Stimulated activated CD4-positive, alpha-beta T cell treated with anti-CD3 and anti-CD28 coated beads, TNF-alpha, amount 100 ng/mL, for 24 hours (primary cell): ENCODE measurements around the gene CHRNB1.

Experiments
- DNase-seq, 3 experiments: peaks; one replicate each; pipeline ENCODE4 v3.0.0-alpha.2; 2020; ENCODE audit warnings: low read depth in 3 of 3

Gene CHRNB1, protein sequence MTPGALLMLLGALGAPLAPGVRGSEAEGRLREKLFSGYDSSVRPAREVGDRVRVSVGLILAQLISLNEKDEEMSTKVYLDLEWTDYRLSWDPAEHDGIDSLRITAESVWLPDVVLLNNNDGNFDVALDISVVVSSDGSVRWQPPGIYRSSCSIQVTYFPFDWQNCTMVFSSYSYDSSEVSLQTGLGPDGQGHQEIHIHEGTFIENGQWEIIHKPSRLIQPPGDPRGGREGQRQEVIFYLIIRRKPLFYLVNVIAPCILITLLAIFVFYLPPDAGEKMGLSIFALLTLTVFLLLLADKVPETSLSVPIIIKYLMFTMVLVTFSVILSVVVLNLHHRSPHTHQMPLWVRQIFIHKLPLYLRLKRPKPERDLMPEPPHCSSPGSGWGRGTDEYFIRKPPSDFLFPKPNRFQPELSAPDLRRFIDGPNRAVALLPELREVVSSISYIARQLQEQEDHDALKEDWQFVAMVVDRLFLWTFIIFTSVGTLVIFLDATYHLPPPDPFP

GRCh38 chr17:7444682-7445618, at the start of gene CHRNB1:
Gene CHRNB1, plus strand, starts transcription at chr17:7445061. Its CDS starts 67 bp downstream, at chr17:7445128.
- DNase-seq, result no peak

DNA sequence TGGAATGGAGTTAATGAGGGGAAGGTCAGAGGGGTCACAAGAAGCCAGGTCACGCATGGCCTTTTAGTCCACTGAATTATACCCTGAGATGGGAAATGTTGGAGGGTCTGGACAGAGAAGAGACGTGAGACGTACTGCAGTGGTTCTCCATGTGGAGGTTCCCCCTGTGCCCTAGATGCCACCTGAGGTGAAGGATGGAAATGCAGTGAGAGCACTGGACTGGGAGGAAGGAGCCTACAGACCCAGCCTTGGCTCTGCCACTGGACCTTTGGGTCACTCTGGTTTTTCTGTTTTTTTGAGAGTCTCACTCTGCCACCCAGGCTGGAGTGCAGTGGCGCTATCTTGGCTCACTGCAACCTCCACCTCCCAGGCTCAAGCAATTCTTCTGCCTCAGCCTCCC, 48.7 kb upstream of the CHRNB1 start:
- DNase-seq, result no peak

DNA sequence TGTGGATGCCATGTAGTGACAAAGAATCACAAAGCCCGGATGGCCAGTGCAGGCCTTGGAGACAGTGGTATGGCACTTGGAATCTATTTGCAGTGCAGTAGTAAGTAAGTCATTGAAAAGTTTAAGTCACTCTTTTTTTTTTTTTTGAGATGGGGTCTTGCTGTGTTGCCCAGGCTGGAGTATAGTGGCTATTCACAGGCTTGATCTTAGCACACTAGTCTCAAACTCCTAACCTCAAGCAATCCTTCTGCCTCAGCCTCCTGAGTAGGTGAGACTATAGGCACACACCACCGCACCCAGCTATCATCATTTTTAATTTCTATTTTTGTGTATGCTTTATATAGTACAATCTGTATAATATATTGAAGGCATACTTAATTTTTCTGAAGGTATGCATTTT, 46.2 kb upstream of the CHRNB1 start:
- no peak for DNase-seq

DNA sequence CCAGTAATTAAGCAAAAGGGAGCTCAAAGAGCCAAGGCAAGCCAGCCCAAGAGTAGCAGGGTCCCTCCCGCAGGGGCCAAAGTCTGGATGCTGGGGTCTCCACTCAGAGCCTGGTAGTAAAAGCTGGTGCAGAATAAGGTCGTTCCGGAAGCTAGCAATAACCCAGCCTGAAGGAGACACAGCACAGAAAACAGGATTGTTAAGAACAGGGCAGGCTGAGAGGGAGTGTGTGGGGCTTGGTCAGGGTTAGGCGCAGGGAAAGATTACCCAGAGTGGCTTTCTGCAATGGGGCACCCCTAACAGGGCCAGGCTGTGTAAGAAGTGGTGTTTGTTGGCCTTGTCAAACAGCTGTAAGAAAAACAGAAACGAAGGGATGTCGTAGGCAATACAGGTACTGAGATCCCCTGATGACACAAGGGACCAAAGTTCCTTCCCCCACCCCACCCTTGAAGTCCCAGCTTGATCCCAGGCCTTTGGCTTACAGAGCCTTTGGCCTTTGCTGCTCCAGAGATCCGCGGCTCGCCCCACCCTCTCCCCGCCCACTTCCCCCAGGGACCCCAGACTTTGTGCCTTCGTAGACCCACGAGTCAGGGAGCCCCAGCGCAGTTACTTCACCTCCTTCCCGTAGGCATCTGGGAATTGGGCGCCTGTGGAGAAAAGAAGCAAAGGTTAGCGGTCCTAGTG, 41.7 kb upstream of the CHRNB1 start:
- no peak for DNase-seq

GRCh38 chr17:7403727-7403976, 41.2 kb upstream of the CHRNB1 start:
- DNase-seq, result no peak

DNA sequence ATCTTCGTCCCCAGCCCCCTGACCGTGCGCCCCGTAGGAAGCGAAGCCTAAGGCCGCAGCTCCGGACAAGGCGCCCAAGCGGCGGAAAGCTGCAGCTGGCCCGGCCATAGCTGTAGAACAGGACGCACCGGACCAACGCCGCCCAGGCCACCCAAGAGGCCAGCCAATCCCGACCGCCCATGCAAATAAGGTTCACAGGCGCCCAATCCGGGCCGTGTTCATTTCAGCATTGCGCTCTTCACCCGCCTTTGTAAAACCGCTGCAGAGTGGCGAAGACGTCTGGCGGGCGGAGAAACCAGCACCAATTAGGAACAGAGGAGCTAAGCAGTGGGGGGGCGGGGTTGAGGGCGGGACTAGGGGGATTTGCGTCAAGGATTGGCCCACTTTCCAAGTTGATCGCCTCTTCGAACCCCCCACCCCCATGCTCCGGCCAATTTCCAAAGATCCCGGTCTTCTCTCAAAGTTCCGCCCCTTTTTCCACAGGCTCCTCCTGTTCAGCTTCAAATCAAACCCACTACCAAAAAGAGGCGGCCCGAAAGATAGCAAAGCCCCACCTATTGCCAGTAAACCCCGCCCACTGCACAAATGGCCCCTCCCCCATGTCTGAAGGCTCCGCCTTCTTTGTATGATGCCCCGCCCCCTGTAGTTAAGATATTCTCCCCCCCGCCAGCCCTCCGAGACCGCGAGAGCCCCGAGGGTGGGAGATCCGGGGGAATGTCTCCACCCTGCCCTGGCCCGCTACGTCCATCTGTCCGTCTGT, 40.7 kb upstream of the CHRNB1 start, which contains the start of gene TMEM256:
Gene TMEM256 (minus strand): TSS at position 121 of the 760 bp plus-strand sequence. CDS start 13 bp downstream, at position 108.
- DNase-seq, result peak; percentile 87 to 97 (median 94)

DNA sequence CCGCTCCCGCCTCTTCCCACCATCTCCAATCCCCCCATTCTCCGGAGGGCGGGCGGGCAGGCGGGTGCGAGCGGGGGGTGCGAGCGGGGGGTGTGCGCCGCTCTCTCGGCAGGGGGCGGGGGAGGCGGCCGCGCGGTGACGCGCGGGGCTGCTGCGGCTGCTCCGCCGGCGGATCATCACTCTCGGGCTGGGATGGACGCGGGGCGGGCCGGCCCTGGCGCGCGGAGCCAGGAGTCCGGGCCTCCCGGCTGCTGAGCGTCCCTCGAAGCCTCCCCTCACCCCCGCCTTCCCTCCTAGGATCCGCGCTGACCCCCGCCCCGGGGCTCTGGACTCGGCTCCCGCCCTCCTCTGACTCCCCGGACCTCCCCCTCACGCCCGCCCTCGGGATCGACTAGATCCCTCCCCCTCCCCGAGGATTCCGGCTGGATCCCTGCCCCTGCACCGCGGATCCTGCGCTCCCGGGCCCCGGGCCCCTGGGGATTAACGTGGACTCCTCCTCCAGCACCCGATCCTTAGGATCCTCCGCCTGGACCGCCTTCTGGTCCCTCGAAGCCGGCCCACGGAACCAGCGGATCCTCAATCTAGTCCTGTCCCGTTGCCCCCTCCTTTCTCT, 40.0 kb upstream of the CHRNB1 start:
- peak in 1 of 3 experiments; percentile 63 for DNase-seq

DNA sequence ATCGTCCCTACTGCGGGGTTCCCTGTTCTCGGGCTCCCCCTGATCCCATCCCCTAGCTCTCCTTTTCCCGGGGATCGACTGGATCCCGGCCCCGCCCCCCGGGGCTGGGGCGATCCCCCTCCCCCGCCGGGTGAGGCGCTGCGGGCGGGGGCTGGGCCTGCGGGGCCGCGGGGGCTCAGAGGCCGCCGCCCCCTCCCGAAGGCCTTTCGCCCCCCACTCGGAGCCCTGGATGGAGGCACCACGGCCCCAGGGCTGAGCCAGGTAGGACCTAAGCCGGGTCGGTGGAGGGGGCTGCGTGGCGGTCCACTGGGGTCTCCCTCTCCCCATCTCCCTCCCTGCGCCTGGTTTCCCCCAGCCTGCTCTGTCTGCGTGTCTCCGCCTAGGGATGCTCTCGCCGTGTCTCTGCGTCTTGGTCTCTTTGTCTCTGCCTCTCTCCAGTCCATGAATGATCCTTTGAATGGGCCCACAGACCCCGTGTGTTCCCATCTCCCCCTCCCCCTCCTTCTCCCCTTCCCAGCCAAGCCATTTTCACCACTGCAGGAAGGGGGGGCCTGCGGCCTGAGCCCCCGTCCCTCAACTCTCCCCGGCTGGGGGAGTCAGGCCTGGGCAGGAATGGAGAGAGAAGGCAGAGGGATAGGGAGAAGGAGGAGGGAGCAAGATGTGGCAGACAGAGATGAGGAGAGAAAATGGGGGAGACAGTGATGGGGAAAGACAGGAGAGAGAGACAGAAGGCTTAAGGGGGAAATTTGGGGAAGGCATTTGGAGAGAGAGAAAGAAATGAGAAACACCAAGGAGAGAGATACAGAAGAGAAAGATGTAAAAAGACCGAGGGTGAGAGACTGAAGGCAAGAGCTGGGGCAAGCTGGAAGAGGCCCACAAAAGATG, 39.3 kb upstream of the CHRNB1 start:
- DNase-seq, result no peak

DNA sequence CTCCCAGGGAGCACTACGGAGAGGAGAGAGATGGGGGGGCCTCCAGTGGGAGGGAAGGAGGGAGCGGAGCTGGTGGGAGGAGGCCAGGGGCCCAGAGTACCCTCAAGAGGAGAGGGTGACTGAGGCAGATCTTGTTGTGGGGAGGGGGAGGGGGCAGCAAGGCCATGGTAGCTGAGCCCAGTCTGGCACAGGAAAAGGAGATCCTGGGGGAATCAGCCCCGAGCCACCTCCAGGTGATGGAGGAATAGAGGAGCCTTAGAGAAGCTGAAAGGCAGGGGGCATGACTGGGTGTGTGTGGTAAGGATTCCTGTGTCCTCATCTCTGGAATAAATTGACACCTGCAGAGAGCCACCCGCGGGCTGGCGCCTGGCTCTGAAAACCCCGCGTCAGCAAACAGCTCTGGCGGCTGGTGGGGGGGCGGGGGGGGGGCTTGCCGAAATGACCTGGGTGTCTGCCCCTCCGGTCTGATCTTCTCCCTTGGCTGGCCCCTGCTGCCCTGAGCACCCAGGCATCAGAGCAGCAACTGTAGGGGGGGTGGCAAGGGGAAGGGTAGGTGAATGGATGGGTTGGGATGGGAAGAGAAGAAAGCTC, 38.5 kb upstream of the CHRNB1 start:
- DNase-seq, result no peak

- no peak for DNase-seq
Measured at GRCh38 chr17:7407082-7407481, 37.8 kb upstream of the CHRNB1 start.

- no peak for DNase-seq
Measured at GRCh38 chr17:7407485-7408251, 37.2 kb upstream of the CHRNB1 start, which contains the start of gene NLGN2. Gene NLGN2, plus strand, starts transcription at chr17:7407845. Its CDS starts 411 bp downstream, at chr17:7408256.

GRCh38 chr17:7408252-7408727, 36.6 kb upstream of the CHRNB1 start:
- no peak for DNase-seq

- no peak for DNase-seq
Measured at GRCh38 chr17:7408863-7409262, 36.0 kb upstream of the CHRNB1 start.

- no peak for DNase-seq
Measured at GRCh38 chr17:7409716-7410115, 35.1 kb upstream of the CHRNB1 start.

GRCh38 chr17:7410634-7411426, 34.0 kb upstream of the CHRNB1 start:
- no peak for DNase-seq

GRCh38 chr17:7411427-7411750, 33.5 kb upstream of the CHRNB1 start:
- DNase-seq, result no peak

- no peak for DNase-seq
Measured at GRCh38 chr17:7413346-7413985, 31.4 kb upstream of the CHRNB1 start.
